ENCODE measurements around the gene MUC12. TPM values are rescaled to one million over a fixed set of nuclear protein-coding genes. Genes with fewer than 3 reads are reported as not detected.

Gene MUC12
- total and polyA plus RNA-seq, 2 of the 13 experiments (the other 11 are each of a cell fraction or from before 2014, with no cell fraction given): not detected

DNA sequence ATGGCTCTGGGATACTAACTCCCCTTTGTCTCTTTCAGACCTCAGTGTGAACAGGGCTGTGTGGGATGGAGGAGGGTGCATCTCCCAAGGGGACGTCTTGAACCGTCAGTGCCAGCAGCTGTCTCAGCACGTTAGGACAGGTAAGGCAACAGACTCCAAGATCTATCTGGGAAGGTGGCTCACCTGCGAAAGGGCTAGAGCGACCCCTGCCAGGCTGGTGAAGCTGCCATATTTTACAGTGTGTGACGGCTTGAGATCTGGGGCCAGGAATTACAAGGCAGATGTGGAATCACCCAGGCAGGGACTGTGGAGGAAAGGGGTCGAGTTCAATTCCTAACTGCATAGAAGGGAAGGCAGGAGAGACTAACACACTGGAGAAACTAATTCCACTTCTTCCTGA, 61.7 kb downstream of the MUC12 start:
- CTCF ChIA-PET (ENCODE audit: low intra/inter-chr PET ratio, low total read pairs): no interaction called here
- in situ Hi-C loops (cut with HindIII; ENCODE audit: extremely low pct_ligation_motif_present, low pct_unique_long_range_greater_than_20kb) (no loop called here), intact Hi-C loops (cut with micrococcal nuclease; ENCODE audit: unreplicated experiment) (no loop called here)
- peaks cover 0 to 7% of the 10 kb centered on the region in 2 experiments; a peak in 1 of 5 replicates for H3K27me3 ChIP-seq (ENCODE audit: control insufficient read depth in 1 of 2, insufficient read depth in 2 of 2, low read length in 2 of 2)
- H3K4me1 ChIP-seq (ENCODE audit: insufficient read depth, low read length): no peaks in the 10 kb centered on the region
- no peaks in the 10 kb centered on the region for H3K36me3 ChIP-seq (replicated peaks in 1 of 2; ENCODE audit: control insufficient read depth in 1 of 2, insufficient read depth in 2 of 2, low read length in 2 of 2)
- no TSS peak for BruUV-seq (replicated peaks)
- H4K20me1 ChIP-seq (ENCODE audit: insufficient read depth, low read length): no peaks in the 10 kb centered on the region
- H3K4me3 ChIP-seq (replicated peaks in 1 of 3; ENCODE audit: insufficient read depth in 1 of 3, low read depth in 2 of 3, low read length in 3 of 3): no peak overlapping the region
- no peak overlapping the region for H3K27ac ChIP-seq (ENCODE audit: extremely low read length, insufficient read depth, low read length)
- FAIRE-seq: no peak
- no peak overlapping the region for H3K4me2 ChIP-seq (ENCODE audit: low read depth, low read length)
- no peak; the same call in 2 of the 3 replicates for ATAC-seq
- TF ChIP-seq HMGA1 (CRISPR knock-in tag; conservative IDR thresholded peaks at IDR 0.05) (no peak), KLF9 (CRISPR knock-in tag; IDR thresholded peaks at IDR 0.05; ENCODE audit: low read depth) (no peak), ZNF775 (CRISPR knock-in tag; IDR thresholded peaks at IDR 0.05; ENCODE audit: borderline replicate concordance) (no peak), KMT2B (CRISPR knock-in tag; IDR thresholded peaks at IDR 0.05) (no peak), XBP1 (CRISPR knock-in tag; IDR thresholded peaks at IDR 0.05) (no peak), SMARCE1 (IDR thresholded peaks at IDR 0.05; ENCODE audit: borderline replicate concordance) (no peak), DMAP1 (CRISPR knock-in tag; IDR thresholded peaks at IDR 0.05) (no peak), CHCHD3 (CRISPR knock-in tag; IDR thresholded peaks at IDR 0.05) (no peak), STAG1 (CRISPR knock-in tag; IDR thresholded peaks at IDR 0.05) (peak; percentile 59), ZNF33A (CRISPR knock-in tag; IDR thresholded peaks at IDR 0.05; ENCODE audit: borderline replicate concordance) (no peak)
- TF ChIP-seq, protein P1, sequence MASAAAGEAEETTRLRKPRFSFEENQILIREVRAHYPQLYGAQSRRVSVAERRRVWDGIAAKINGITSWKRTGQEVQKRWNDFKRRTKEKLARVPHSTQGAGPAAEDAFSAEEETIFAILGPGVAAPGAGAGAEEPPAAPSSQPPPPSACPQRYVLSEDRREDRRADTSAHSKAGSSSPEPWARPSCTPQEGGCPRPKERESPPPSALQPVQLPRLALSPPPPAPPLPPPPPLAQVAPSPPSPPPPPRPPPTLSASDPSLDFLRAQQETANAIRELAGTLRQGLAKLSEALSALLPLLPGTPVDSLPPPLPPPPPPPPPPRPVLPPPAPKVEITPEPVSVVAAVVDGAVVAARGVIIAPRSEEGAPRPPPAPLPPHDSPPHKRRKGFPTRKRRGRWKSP (CRISPR knock-in tag; IDR thresholded peaks at IDR 0.05): no peak
- TF ChIP-seq, protein P2, sequence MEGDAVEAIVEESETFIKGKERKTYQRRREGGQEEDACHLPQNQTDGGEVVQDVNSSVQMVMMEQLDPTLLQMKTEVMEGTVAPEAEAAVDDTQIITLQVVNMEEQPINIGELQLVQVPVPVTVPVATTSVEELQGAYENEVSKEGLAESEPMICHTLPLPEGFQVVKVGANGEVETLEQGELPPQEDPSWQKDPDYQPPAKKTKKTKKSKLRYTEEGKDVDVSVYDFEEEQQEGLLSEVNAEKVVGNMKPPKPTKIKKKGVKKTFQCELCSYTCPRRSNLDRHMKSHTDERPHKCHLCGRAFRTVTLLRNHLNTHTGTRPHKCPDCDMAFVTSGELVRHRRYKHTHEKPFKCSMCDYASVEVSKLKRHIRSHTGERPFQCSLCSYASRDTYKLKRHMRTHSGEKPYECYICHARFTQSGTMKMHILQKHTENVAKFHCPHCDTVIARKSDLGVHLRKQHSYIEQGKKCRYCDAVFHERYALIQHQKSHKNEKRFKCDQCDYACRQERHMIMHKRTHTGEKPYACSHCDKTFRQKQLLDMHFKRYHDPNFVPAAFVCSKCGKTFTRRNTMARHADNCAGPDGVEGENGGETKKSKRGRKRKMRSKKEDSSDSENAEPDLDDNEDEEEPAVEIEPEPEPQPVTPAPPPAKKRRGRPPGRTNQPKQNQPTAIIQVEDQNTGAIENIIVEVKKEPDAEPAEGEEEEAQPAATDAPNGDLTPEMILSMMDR (CRISPR knock-in tag; IDR thresholded peaks at IDR 0.05): peak; percentile 56
- no peak overlapping the region for H3K9ac ChIP-seq (ENCODE audit: insufficient read depth, low read depth, low read length)
- H2AFZ ChIP-seq (ENCODE audit: low read length): no peak overlapping the region
- POLR2A ChIA-PET: no interaction called here
- no peak for DNase-seq (ENCODE audit: low spot score)
- H3K79me2 ChIP-seq (ENCODE audit: insufficient read depth, low read length): no peaks in the 10 kb centered on the region
- 0% methylated on average over 2 of the region's 7 CpGs for WGBS (ENCODE audit: low lambda C conversion rate)
- no peaks in the 10 kb centered on the region for H3K9me3 ChIP-seq (ENCODE audit: low read length)

Data from HepG2 (cell line).